GM21528 (cell line): Measurements from ENCODE around the gene PDZRN3.

Source experiments
- ATAC-seq: cut with Tn5 transposase; IDR thresholded peaks from one replicate; pipeline ENCODE4 v1.9.1; 2021; ENCODE audit warnings: mild to moderate bottlenecking, moderate library complexity; ENCODE audit not compliant: unreplicated experiment, low FRiP score

PDZRN3 gene

DNA sequence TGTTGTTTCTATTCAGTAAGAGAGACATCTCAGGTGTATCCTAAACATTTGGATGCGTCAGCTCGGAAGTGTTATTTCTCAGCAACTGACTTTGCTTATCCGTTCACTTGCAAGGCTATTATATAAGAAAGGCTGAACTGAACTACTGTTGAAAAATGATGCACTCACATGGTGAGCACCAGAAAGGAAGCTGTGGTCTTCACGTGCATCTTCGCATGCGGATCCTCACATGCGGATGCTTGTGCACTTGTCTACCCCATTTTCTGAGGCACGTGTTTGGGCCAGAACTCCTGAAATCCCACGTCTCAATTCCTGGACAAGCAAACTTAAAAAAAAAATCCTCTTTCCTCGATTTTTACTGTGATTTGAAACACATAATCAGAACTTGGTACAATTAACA lies 63.2 kb downstream of the PDZRN3 start:
- no peak for ATAC-seq

DNA sequence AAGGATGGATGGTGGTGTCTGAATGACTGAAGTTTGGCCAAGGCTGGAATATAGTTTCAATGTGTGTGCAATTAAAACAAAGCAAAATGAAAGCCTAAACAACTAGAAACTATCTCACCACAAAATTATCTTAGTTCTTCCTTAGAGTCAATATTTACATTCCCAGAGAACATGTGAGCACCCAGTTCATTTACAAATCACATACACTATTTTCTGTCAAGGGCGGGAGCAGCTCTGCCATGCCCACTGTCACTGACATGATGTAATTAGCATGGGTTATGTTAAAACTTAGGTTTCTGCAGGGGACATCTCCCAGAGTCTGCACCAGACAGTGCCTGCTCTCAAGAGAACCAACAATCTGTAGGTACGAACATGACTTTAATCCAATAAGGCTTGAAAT lies 65.0 kb downstream of the PDZRN3 start:
- no peak for ATAC-seq

DNA sequence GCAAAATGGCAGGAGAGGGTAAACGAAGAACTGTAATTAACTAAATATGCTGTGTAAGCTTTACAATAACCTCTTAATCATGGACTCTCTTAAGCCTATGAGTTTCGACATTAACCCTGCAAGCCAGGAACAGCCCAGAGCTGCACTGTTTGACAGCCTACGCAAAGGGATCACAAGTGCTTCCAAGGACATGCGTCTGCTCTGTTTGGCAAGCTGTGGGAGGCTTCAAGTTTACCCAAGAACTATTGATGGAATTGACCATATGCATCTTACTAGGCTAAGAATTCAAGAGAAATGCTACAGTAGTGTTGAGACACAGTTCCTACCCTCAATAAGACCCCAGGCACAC lies 66.0 kb downstream of the PDZRN3 start:
- no peak for ATAC-seq

DNA sequence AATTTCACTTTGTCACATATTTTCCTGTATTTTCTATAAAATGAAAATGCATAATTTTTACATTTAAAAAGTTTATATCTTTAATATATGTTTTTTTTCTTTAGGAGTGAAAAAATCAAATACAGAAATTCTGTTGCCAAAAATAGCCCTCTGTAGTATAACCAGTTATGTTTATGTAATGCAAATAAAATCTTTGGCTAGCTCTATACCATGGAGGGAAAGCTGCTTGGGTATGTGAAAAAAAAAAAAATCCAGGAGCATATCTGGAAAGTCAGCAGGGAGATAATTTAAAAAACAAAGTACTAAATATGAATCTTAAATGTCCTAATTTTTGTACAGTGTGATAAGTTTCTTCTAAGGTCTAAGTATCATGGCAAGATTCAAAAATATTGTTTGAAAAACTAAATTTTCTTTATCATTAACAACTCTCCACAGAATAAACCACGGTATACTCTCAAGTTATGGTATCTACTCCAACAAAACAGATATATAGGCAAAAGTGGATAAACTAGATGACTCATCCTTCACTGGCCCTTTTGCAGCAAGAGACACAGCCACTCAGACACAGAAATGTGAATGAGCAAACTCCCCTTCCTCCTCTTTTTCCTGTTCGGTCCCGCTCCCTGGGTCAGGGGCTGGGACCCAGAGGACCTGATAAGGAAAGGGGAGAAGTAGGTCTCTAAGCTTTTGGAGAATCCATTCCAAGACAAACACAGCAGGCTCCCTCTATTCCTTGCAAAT lies 66.6 kb downstream of the PDZRN3 start:
- ATAC-seq, result no peak

DNA sequence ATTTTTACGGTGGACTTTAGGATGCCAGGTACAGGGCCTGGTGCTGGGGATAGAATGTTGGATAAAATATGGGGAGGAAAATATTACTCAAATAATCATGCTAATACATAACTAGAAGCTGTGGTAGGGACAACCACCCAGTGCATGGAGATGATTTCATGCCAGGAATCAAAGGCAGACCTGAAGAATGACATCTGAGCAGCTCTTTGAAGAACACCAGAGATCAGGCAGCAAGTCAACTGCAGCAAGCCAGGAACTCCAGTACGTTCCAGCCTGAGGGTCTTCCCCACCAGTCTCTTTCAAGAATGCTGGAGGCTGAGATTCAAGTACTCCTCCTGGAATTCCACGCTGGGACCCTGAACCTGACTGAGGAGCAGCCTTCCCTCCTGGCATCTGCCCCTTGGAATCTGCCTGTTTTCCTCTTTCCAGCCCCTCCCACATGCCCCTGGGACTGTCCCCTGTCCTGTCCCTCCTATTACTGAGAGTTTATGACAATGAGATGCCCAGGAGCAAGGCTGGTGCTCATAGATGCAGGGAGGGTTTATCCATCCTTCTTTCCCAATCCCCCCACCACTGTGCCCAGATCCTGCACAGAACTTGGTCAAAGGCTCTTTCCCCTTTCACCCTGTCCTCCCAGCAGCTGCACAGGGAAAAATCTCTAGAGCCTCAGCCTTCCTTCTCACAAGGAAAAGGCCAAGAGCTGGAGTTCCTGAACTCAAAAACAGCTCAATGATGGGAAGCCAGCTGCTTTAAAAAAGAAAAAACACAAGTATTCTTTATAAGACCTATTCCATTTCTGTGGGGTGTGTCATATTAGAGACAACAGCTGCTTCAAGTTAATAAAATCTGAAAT lies 68.0 kb downstream of the PDZRN3 start:
- ATAC-seq, result no peak

DNA sequence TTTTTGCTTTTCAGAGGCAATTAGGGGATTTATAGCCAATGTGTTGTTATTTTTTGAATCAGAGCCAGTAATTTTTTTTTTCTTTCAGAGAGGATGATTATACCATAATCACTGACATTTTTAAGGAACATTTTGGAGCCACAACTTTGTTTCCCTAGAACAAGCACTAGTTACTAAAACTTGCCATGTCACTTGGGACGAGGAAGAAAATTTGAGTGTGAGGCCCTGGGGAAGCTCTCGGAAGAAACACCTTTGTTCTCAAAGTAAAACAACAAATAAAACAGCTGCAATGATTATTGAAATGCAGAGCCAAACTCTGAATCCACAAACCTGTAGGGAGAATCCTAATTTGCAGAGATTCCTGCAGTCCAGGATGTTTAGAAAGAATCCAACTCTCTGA lies 69.7 kb downstream of the PDZRN3 start:
- no peak for ATAC-seq

DNA sequence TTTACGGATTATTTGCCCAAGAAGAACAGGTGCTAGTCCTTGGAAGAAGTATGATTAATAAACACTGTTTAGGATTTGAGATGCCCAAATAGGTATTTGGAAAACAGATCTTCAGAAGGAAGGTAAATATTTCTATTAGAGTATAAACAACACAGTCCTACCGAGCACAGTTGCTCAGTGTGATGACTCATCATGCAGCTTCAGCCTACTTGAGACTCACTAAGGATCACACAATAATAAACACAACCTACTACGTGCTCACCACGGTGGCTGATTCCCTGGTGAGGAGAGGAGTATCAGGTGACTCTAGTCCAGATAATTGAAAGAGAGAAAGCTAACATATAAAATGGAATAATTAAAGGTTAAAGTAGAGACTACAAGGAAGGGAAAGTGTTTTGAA lies 72.0 kb downstream of the PDZRN3 start:
- no peak for ATAC-seq

DNA sequence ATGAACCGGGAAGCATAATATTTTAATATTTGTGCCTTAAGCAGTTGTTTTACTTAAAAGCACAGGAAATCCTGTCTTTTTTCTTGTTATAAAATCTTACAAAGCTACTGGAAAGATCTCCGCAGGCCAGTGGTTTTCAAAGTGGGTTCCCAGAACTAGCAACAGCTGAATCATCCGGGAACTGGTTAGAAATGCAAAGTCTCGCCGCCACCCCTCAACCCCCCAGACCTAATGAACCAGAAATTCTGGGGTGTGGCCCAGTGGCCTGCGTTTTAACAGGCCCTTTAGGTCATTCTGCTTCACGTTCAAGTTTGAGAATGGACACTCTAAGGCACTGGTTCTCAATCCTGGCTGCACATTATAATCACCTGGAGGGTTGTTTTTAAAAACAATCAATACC lies 74.7 kb downstream of the PDZRN3 start:
- no peak for ATAC-seq

DNA sequence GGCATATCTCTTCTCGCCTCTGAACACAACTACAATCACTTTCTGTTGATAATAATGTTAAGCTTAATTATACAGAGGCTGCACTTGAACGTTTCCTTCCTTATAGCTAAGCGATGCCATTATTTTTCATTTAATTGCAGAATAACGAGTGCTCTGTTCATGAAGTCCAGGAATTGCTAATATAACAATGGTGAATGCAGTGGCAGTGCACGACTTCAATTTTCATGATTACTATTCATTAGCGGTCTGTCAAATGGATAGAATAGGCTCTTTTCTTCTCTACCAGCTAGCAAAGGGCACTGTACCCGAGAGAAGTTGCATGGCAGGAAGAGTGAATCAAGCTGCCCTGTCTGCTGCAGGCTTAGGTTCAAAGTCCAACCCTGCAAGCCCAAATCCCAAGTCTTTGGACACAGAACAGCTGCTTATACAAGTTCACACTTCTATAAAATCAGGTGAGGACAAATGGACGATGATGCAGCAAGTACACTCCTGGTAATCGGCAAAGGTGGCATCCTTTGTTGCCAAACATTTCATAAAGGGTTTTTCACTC lies 75.6 kb downstream of the PDZRN3 start:
- no peak for ATAC-seq

DNA sequence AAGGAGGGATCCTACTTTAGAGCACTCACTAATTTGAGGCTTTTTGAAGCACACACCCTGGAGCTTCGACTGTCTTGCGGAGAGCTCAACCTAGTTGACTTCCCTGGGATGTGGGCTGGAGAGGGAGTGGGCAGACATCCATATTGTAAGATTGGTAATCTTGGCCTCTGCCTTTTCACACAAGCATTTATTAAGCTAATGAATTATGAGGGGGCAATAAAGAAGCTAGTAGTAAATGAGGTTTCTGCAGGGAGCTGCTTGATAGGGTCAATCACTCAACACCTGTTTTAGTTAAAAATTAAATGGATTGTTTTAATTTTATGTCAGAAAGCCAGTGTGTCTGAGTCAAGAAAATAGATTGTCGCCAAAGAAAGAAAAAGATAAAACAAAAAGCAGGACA lies 76.3 kb downstream of the PDZRN3 start:
- no peak for ATAC-seq

DNA sequence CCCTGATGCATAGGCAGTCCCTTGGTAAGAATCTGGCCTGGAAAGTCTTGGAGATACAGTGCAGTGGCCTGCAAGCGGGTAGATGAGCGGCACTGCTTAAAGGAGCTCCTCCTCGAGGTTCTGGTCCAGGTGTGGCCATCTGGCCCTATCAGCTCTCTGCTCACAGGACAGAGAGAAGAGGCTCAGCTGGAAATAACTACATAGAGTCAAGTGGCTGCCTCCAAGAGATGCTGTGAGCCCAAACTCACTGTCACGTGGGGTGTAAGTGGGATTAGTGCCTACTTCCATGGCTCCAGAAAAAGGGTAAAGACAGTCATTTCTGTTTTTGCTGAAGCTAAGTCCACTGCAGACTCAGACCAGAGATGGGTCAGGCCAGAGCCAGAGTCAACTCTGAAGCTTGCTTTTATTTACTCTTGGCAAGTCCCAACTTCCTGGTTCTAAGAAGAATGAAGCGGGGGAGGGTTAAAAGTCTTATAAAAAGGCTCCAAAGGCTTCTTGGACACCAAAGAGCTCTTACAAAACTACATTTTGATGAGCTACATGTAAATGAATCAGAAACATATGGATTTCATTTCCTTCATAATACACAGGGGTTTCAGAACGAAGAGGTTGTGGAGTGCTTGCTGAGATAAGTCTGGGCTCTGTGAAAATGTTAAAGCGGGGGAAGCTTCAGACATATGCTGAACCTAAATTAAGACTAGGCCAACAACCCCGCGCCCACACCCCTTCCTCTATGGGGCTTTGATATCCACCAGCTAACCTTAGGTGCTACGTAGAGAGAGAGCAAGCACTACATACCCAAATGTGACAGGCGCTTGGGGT lies 77.1 kb downstream of the PDZRN3 start:
- no peak for ATAC-seq

DNA sequence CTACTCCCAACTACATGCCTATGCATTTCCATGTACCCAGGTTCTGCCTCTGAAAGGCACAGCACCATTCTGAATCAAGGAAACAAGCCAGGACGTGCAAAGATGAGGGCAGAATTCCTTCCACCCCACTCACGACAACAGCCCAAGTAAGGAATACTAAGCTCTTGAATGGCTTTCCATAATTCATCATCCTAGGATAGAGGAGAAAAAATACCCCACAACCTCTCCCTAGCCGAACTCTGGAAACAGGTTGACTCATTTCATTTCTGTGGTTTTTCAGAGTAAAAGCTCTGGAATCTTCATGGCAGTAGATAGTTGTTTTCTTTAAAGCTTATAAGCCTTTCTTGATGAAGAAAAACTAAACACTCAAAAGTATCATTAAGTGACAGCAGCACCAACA lies 77.8 kb downstream of the PDZRN3 start:
- no peak for ATAC-seq

DNA sequence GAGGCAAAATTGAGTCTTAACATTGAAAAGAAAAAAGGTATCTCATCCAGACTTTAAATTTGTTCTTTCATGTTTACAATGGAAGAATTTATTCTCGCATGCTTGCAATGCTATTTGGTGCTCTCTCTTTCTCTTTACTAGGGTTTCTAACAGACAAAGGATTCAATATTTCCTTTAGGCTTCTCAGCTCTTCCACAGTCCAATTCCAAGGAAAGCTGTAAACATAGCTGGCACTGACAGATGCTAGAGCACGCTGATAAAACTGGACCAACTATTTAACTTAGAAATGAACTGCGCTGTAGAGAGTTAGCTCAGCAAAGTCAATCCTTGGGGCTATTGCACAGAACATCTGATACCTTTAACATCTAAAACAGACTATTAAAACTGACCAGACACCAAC lies 81.3 kb downstream of the PDZRN3 start:
- ATAC-seq, result no peak

DNA sequence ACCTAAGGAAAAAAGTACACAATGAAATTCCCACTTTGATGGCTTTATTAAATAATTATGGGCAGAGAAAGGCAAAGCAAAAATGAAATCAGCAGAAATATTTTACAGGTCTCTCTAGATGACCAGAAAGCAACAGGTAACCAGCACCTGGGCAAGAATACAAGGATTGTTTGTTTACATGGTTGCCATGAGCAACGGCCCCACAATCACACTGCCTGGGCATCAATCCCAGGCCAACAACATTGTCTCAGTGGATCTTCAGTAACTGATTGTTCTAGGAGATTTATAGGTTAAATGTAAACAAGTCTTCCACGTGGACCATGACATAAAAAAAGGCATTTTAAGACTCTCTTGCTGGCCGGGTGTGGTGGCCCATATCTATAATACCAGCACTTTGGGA lies 82.6 kb downstream of the PDZRN3 start:
- ATAC-seq, result no peak

DNA sequence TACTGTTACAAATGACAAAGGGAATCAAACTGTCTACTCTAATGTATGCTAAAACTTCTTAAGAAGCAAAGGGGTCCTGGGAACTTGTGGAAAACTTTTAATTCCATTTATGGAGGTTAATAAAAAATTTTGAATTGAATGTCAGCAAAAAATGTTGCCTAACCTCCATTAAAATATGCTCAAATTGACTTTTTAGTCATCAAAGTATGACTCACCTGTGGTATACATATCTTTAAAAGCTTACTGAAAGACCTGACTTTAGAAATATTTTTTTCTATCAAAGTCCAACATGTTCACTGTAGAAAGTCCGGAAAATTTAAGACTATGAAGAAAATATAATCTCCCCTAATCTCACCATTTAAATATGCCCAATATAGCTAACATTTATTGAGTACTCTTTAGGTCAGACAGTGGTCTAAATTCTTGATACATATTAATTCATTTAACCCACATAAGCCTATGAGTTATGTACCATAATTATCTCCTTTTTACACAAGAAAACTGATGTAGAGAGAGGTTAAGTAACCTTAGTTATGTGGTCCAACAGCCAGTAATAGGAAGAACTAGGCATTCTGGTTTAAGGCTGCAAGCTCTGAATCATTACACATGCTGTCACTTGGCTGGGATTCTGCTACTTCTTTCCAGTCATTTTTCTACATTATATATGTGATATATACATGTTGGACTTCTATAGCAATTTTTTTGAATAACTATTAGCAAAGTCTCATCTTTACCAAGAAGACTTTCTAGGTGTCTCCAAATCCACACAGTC lies 83.6 kb downstream of the PDZRN3 start:
- ATAC-seq, result no peak

DNA sequence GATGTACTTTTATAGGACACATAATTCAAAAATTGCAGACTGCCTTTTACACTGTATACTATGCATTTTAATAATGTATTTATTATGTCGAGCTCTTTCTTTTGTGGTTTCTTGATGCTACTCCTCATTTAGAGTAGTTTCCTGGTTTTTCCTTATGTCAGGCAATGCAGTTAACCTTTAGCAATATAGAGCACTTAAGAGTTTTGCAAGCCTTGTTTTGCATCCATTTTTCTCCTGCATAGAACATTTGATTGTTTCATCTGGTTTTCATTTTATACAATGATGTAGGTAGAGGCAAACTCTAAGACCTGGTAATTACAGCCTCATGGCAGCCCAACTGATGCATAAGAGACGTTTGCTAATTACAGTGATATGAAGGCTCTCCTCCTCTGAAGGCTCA lies 86.3 kb downstream of the PDZRN3 start:
- no peak for ATAC-seq

DNA sequence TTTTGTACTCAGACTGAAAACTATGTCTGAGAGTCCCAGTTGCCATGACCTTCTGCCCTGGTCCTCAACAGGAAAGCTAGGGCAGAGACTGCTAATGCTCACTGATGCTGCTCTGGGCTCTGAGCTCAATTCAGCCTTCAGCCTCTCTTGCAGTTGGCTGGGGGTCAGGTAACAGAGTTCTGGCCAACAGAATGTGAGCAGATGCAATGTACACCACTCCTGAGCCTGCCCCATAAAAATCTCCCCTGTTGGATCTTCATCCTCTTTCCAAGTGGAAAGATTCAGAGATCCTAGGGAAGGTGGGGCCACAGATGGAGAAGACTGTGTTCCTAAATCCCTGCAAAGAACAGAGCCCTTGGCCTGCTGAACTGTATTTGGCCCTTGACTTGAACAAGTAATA lies 87.8 kb downstream of the PDZRN3 start:
- no peak for ATAC-seq

DNA sequence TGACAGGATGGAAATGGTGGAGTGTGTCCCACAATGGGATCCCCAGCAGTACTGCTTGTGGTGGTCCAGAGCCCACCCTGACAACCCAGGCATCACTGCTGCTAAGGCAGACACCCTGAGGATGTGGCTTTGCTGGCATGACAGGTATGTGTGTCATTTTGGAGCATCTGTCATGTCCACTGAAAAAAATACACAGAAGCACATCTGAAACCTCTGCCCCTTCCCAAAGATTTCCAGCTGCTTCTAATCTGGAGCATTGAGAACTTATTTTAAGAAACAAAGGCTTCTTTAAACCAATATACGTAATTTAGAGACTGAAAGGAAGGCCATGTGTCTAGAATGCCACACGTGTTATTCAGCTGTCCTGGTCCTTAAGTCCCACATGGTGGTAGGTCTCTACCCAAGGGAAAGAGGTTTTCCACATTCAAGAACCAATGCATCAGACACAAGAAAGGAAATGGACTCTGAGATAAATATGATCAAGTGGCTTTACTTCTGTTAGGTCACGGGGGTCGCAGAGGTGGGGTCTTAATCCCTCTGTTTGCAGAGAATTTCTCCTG lies 88.3 kb downstream of the PDZRN3 start:
- ATAC-seq, result no peak

DNA sequence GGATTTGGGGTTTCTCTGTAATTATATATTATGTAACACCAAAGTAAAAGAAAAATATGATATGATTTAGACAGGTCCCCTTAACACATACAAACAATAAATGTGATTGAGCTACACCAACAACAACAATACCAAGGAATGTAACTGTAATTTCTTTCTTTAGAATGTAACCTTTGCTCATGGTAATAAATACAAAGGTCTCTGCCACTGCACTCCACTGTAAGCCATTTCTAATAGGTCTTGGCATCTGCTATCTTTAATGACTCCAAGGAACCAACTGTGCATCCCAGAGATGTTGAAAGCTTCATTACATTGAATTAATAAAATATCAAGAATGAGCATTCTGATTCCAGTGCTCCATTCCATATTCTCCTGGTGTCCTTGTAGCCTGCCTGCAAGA lies 88.8 kb downstream of the PDZRN3 start:
- ATAC-seq, result no peak

DNA sequence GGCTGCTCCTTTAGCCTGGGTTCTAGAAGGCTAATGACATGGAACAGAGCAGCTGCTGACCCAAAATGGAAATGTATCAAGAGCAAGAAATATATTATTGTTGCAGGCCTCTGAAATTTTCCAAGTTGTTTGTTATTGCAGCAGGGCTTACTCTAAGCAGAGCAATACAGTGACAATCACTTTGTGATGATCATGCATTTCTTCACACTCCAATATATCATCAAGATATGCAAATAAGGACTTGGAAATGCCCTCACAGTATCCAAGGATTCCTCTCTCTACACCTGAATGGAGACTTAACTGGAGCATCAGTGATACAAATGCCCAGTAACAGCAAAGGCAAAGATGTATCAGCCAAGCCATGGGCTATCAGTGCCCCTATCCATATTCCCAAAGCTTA lies 89.6 kb downstream of the PDZRN3 start:
- no peak for ATAC-seq
